SK-MEL-5 (cell line): ENCODE measurements around the gene SAPCD1. TPM values are rescaled to one million over a fixed set of nuclear protein-coding genes. Genes with fewer than 3 reads are reported as not detected.
A peak's percentile ranks its signal among the peaks of the same experiment; 100 is the strongest.

Experiments
- DNase-seq: peaks from one replicate; pipeline ENCODE4 v3.0.0-alpha.2; 2016; ENCODE audit warnings: low read depth, low spot score
- in situ Hi-C: cut with HindIII; loops from 2 replicates; pipeline ENCODE4 v1.10.0; 2016; ENCODE audit warnings: low sequenced_read_pairs, high pct_unique_total_duplicates, low pct_unique_long_range_greater_than_20kb
- total RNA-seq: library from RNA; depleted of rRNA; stranded (reverse); fragments of >200 nt; shearing (Covaris generic); gene quantifications from 2 replicates; pipeline ENCODE4 v1.2.3, GENCODE V29; 2014

Gene SAPCD1
- total RNA-seq, 1 experiment from 2014 or later: 1.7 TPM

GRCh38 chr6:31727717-31728671, 34.5 kb upstream of the SAPCD1 start:
- DNase-seq: no peak
- in situ Hi-C loops: no loop called here

- in situ Hi-C loops: no loop called here
- DNase-seq: no peak
Measured at GRCh38 chr6:31728767-31729514, 33.5 kb upstream of the SAPCD1 start, which contains the start of gene DDAH2. DDAH2 (minus strand) TSS chr6:31729299; CDS start chr6:31729161, 138 bp downstream.

GRCh38 chr6:31729515-31729978, 32.9 kb upstream of the SAPCD1 start:
- in situ Hi-C loops: no loop called here

GRCh38 chr6:31729979-31730630, 32.4 kb upstream of the SAPCD1 start:
- in situ Hi-C loops: no loop called here
- peak; percentile 75 for DNase-seq

More at GRCh38 chr6:31729515-31729978, 32.9 kb upstream of the SAPCD1 start:
- peak; percentile 83 for DNase-seq

- in situ Hi-C loops: no loop called here
- DNase-seq: no peak
Measured at GRCh38 chr6:31730631-31731086, 31.8 kb upstream of the SAPCD1 start.

GRCh38 chr6:31732029-31732428, 30.4 kb upstream of the SAPCD1 start:
- DNase-seq: no peak
- in situ Hi-C loops: no loop called here

GRCh38 chr6:31733734-31734133, 28.7 kb upstream of the SAPCD1 start:
- in situ Hi-C loops: no loop called here
- DNase-seq: no peak

- in situ Hi-C loops: no loop called here
Measured at GRCh38 chr6:31734247-31734820, 28.1 kb upstream of the SAPCD1 start.

GRCh38 chr6:31734821-31735406, 27.5 kb upstream of the SAPCD1 start:
- in situ Hi-C loops: no loop called here
- DNase-seq: peak; percentile 39

More at GRCh38 chr6:31734247-31734820, 28.1 kb upstream of the SAPCD1 start:
- no peak for DNase-seq

GRCh38 chr6:31736021-31736767, 26.3 kb upstream of the SAPCD1 start, which contains the start of gene CLIC1:
CLIC1 (minus strand) TSS chr6:31736530; CDS start chr6:31736300, 230 bp downstream.
- peak; percentile 74 for DNase-seq
- in situ Hi-C loops: no loop called here

GRCh38 chr6:31736768-31737314, 25.6 kb upstream of the SAPCD1 start:
- no peak for DNase-seq
- in situ Hi-C loops: no loop called here

GRCh38 chr6:31737315-31737990, 25.0 kb upstream of the SAPCD1 start:
- in situ Hi-C loops: no loop called here
- DNase-seq: no peak

GRCh38 chr6:31737991-31738979, 24.2 kb upstream of the SAPCD1 start:
- in situ Hi-C loops: no loop called here
- peak; percentile 65 for DNase-seq

- in situ Hi-C loops: no loop called here
Measured at GRCh38 chr6:31739639-31740396, 22.6 kb upstream of the SAPCD1 start, which contains the start of gene MSH5. MSH5 (plus strand) TSS chr6:31740005; CDS start chr6:31740467, 462 bp downstream.

More at GRCh38 chr6:31739639-31740396, 22.6 kb upstream of the SAPCD1 start, which contains the start of gene MSH5:
- DNase-seq: peak; percentile 99
